PC-9 (cell line): Measurements from ENCODE around the gene BCL11A.

Experiments
- EZH2 ChIP-seq: fragments of 200-600 bp; sonication (generic); IDR thresholded peaks from 2 replicates; pipeline ENCODE4 v1.8.0; 2017; ENCODE audit warnings: antibody characterized with exemption, low read depth
- TF ChIP-seq, protein P1 (sequence below): fragments of 200-600 bp; sonication (generic); conservative IDR thresholded peaks from 2 replicates; pipeline ENCODE4 v1.6.1; 2017; ENCODE audit warnings: mixed run types, antibody characterized with exemption, mild to moderate bottlenecking, moderate library complexity

DNA sequence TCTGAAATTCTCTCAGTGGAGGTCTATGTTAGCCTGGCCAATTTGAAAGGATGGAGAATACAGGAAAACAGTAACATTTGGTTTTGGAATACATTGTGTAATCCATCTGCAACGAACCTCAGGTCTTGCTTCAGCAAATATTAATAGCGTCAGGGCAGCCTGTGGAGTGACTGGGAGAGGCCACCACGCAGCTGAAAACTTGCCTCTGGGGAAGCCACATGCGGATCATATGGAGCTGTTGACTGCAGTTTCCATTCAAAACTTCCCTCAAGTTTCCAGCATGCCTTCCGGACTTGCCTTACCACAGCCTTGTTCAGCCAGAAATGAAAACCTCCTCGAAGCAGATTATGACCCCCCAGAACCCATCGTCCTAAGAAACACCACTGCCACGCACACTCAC is 25.7 kb downstream of the BCL11A start:
- TF ChIP-seq, protein P1, sequence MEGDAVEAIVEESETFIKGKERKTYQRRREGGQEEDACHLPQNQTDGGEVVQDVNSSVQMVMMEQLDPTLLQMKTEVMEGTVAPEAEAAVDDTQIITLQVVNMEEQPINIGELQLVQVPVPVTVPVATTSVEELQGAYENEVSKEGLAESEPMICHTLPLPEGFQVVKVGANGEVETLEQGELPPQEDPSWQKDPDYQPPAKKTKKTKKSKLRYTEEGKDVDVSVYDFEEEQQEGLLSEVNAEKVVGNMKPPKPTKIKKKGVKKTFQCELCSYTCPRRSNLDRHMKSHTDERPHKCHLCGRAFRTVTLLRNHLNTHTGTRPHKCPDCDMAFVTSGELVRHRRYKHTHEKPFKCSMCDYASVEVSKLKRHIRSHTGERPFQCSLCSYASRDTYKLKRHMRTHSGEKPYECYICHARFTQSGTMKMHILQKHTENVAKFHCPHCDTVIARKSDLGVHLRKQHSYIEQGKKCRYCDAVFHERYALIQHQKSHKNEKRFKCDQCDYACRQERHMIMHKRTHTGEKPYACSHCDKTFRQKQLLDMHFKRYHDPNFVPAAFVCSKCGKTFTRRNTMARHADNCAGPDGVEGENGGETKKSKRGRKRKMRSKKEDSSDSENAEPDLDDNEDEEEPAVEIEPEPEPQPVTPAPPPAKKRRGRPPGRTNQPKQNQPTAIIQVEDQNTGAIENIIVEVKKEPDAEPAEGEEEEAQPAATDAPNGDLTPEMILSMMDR, result no peak
- TF ChIP-seq EZH2, result no peak
